HG03575 (cell line): Measurements from ENCODE around the gene SATB1.

Experiments
- ATAC-seq: cut with Tn5 transposase; IDR thresholded peaks from one replicate; pipeline ENCODE4 v1.9.1; 2021; ENCODE audit not compliant: unreplicated experiment, insufficient number of reproducible peaks, low FRiP score; ENCODE audit errors: extremely low read depth

Gene SATB1

DNA sequence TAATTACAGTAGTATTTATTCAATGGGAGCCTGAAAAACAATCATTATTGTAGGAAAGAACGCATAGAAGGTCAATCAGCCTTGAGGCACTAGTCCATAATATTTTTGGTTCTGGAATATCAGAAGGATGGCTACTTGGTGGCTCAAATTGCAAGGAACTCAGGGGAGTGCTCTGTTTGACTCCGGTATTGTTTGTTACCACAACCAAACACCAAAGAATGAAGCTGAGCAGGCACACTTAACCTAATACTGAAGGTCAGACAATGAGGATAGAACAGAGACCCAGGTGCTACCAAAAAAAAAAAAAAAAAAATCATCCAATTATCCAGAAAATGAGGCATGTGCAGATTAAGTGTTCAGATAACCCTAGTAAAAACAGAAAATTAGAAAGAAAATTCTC, 11.1 kb upstream of the SATB1 start:
- no peak for ATAC-seq

DNA sequence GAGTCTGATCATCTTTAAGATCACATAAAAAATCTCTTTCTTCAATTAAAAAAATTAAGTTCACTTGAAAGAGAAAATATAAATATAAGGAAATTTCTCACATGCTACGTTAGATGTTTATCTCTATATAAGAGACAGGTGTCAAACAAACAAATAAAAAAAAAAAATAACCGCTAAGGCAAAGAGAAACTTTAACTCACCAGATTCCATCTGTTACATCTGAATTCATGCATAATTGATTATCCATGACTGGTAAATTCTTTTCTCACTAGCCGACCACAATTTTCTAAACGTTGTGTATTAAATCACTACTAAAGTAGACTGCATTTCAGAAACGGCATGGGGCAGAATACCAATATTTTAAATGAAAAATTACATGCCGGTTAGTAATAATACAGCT, 9.6 kb upstream of the SATB1 start:
- no peak for ATAC-seq

DNA sequence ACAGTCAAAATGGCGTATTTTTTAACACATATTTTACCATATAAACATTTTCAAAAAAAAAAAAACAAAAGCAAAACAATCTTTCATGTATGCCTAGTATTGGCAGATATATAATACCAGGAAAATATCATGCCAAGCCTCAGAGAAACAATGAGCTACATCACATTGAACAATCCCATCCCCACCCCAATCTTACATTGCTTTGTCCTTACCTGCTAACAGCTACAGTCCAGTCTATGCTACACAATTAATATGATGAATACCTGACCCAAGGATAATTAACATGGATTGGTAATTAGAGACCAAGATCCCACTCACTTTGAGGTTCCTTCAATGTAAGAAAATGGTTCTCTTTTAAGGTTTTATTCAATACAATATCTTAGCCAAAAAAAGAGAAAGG, 7.6 kb upstream of the SATB1 start:
- no peak for ATAC-seq

DNA sequence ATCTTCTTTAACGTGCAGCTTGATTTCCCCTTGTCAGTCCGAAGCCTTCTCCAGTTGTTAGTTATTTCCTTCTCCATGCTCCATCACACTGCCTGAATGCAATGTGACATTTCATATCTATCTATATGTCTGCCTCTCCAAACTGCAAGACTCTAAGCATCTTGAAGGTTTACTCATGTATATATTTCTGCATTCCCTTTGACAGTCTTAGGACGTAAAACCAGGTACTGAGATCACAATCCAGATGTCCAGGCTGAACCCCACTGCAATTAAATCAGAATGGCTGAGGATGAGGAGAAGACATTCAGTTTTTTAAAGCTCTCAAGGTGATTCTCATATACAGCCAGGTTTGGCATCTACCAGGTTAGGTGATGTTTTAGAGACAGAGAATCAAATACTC, 6.1 kb upstream of the SATB1 start:
- ATAC-seq: no peak

DNA sequence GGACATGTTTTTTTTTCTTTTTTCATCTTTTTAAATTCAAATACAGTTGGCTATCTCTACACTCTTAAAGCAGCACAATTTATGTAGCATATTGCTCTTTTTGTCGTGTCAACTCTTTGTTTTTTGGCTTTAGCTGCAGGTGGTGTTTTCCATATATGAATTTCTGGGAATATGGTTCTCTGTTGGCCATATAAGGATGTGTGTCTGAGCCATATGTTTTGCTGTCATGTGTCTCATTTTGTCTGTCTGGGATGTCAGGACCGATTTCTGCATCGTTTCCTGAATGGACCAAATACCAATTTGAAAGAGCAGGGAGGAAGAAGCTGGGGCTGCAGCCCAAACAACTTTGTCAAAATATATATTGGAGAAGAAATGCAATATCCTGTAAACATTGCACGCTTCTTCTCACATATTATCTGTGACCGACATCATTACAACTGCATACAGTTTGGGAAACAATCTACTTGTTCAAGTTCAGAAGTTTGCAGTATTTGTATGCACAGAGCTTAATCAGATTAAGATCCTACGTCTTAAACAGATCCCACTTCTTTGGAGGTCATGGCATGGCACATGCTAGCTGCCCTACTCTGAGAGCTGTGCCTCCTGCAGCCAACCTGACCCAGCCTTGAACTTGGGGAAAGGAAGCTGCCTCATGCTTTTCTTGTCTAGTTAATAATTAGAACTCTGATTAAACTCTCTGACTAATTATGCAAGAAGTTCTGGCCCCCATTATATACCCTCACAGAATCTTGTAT, 4.0 kb upstream of the SATB1 start:
- no peak for ATAC-seq

DNA sequence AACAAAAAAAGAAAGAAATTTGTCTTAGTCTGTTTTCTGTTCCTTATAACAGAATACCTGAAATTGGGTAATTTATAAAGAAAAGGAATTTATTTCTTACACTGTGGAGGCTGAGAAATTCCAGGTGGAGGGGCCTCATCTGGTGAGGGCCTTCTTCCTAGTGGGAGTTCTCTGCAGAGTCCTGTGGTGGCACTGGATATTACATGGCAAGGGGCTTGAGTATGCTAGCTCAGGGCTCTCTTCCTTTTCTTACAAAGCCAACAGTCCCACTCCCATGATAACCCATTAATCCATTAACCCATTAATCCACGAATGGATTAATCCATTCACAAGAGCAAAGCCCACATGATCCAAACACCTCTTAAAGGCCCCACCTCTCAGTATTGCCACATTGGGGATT, 2.9 kb upstream of the SATB1 start:
- no peak for ATAC-seq

DNA sequence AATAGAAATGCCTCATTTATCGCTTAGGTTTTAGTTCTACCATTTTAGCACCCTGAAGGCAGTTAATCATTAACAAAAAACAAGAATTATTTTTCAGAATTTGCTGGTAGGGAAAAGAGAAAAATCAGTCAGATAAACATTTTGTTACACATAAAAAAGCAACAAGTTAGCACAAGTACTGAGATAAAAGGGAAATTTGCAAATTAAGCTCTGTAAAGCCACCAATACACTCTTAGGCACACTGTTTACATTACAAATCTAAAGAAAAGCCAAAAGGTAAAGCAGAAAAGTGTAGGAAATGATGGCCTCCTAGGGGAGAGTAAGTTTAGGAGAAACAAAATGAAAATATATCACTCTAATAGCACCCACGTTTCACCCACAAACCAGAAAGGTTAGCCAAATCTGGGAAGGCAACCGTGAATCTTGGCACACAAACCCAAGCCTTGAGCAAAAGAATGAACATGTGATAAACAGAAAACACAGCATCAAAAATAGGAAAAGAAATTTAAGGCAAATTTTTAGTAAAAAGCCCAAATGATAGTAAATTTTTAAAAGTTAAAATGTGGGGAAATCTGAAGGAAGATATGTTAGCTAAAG, 1.6 kb upstream of the SATB1 start:
- no peak for ATAC-seq

DNA sequence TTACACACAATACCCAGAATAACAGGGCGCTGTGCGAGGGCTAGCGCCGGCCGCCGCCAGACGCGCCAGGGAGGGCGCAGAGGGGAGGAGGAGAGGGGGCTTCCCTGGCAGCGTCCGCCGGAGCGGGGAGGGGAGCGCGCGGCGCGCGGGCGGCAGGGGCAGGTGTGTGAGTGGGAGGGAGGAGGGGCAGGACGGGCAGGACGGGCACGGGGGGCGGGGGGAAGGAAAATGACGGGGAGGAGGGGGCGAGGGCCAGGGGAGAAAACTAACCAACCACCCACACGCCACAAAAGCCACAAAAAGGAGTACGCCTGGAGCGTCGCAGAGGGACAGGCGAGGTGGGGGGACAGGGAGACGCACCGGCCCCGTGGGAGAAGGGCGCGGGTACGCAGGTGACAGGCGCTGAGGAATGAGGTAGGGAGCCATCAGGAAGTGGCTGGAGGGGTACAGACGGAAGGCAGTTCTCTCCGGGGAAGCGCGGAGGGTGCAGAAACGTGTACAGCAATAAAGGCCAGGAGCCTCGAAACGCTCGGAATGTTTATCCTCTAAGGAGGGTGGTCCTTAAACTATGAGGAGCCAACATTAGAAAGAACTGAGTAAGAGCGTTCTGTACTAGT, 610 bp upstream of the SATB1 start:
- ATAC-seq: no peak

DNA sequence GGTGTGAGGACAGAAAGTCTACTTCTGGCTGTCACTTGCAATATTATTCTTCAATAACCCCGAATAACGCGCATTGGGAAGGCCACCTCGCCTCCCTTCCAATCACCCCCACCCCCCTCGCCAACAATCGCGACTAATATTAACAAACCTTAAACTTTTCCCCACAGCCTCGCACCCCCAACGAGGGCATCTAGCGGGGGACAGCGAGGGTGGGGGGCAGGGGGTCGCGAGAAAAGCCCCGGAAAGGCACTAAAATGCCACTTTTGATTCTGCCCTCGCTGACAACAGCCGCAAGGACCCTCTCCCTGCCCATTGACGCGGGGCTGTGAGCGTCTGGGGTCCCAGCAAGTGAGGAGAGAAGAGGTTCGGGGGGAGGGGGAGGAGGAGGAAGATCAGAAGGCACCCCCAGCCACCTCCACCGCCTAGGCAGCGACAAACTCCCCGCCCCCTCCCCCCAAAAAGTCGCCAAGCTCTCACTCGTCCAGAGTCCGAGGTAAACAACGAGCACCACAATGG, 868 bp downstream of the SATB1 start:
- ATAC-seq: no peak

DNA sequence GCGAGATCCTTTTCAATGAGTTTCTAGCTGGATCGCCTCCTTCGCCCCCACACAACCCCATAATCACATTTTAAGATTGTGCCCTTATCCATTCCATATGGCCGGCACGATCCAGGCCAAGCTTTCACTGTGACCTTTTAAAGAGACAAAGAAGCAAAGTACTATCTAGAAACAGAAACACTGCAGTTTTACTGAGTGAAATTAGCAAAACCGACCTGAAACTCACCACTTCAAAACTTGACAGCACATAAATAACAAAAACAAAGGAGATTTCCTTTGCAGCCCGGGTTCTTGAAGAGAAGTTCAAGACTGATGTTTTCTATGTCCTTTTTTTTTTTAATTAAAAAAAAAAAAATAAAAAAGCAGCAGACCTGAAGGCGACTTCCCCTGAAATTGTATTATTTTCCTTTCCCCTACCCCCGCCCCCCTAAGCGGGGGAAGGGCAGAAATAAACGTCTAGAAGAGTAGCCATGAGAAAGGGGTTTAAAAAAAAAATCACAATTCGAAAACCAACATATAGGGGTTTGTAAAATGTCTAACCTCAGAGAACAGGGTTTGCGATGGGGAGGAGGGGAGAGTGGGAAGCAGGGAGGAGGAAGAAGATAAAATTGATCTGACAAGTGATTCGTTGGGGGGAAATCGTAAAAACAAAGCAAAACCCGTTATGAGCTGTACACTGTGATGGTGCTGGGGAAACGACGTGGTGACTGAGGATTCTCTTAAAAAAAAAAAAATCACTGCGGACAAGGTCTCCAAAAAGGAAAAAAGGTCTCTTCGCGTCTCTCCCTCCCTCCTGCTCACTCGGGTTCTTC, 1.5 kb downstream of the SATB1 start:
- peak; percentile 91 for ATAC-seq

DNA sequence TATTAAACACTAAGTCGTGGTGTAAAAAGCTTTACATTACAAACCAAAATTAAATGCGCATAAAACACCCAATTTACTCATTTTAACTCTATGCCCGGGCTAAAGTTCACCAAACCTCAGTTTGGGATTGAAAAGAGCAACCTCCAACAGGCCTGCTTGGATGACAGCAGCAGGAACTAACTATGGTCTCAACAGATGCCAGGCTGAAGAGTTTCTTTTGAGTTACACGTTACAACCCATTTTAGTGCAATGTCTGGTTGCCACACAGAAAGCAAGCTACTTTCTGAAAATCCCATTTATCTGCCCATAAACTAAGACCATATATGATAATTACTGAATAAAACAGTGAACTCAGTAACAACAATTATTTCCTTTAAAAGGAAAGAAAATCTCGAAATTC, 2.2 kb downstream of the SATB1 start:
- ATAC-seq: no peak

DNA sequence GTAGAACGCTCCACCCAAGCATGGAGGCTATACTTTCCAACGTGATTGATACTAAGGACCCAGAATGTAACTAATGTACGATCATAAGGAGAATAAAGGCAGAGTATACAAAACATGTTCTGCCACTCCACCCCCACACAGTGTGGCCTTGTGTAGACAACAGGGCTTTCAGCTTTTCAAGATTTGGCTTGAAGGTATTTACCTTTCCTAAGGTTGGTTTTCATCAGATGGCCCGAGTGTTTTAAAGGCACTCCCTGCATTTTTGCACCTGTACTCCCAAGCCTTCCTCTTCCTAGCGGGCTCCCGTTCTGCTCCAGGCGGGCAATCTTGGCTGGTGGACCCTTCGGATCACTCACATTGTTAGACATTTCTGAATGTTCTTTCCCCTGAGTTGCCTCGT, 4.6 kb downstream of the SATB1 start:
- ATAC-seq: no peak

DNA sequence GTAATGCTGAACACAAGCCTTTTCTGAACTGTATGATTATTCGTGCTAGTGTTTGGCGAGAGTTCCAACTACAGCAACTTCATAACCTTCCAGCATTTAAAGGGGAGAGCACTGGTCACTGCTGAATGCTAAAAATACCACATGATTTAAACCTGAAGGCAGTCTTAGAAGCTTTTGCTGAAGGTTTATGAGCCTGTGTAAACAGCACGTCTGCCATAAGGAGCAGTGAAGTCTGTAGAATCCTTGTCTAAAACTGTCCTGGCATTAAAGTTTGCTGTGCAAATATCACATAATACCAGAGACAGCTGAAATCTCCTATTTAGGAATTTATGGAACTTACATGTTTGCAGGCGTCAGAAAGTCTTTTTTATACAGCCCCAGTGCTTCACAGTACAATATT, 5.9 kb downstream of the SATB1 start:
- ATAC-seq: no peak

DNA sequence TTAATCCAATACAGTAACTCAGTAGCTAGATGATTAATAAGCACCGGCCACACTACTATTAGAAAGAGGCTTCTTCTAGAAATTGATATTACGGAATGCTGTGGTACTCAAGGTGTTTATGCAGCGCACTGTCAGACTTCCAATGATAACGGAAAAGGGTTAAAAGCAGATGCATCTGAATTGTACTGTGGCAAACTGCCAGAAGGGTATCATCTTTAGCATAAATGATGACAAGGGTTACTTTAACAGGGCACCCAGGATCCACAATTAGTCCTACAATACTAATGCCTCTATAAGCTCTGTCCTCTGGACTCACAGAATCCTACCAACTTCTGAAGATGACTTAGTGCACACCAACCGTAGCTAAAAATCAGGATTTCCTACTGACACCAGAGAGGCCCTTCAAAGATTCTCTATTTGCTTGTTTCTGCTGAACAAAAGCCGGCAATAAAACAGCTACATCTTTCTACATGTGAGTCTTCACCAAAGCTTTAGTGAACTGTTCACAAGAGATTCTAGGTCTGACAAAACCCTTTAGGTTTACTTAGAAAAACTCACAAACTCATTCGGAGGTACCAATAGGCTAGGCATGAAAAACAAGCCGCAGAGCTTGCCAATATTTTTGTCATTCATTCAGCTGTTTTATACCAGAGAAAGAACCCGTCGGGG, 7.1 kb downstream of the SATB1 start:
- no peak for ATAC-seq

DNA sequence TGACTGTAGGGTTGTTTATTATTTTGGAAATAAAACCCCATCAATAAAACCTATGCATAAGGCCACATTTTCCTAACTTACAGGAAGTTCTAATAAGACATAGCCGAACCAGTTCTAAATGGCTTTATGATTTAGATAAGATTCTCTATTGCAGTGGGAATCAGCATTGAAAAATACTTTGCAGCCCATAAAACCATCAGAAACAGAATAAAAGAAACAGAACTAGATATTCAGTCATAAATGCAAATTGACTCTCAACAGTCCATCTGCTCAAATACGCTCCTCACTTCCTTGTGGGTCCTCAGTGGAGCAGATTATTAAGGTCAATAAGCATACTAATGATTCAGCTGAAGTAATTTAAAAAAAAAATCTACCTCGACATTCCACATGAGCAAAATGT, 8.8 kb downstream of the SATB1 start:
- ATAC-seq: no peak

DNA sequence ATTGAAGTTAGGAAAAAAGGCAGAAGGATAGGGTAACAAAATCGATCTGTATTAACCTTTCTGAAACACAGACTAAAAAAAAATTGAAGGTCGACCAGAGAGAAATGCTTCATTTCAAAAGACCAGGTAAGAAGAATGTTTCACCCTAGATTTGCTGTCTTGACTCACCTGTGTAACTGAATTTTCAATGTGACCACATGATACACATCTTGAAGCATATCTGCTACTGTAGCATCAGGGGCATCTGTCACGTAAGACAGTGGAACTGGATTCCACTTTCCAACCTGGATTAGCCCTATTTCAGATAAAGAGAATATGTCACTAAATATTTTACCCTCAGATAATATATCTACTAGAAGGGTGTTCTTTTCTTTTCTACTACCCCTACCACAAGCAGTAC, 9.3 kb downstream of the SATB1 start:
- no peak for ATAC-seq

DNA sequence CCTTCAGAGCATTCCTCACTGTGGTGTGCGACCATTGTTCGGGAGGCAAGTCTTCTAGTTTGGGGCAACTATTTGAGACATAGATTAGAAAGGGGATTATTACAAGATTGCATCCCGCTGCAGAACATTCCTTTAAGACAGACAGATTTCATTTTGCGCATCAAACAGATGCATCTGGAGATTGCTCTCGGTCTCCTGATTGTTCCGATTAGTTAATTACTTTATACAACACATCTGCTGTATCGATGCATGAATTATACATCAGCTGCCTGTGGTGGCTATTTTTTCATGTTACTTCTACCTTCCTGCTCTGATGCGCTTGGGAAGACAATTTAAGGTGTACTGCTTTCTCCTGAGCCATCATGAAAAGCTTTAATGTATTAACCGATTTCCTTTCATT, 10.0 kb downstream of the SATB1 start:
- ATAC-seq: no peak

DNA sequence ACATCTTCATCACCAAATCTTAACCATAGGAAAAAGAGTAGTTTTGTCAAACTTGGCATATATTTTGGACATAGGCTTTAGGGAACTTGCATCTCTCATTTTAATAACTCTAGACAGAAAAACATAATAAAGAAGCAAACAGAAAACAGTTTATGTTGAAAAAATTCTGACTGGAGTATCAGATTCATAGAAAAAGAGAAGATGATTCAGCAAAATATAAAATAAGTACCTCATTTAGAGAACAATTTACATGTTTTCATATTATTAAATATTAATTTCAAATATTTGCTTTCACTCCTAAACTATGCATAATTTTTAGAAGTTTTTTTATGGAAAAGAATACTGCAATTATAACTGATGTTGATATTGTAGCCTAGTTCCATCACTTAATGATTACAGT, 12.5 kb downstream of the SATB1 start:
- no peak for ATAC-seq

DNA sequence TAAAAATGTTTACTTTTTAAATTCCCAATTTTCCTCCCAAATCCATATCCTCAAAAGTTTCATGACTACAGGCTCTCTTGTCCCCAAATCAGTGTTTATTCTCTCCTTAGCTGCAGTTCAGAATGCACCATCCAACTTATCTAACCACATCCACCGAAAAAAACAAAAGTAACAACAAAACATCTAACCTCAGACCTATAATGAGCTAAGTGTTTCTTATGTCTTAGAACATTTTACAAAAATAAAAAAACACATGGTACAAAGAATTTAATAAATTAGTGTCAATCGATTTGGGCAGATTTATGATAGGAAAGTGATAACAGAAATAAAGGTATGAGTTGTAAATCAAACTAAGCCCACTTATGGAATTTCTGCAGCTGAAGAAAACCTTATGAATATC, 13.6 kb downstream of the SATB1 start:
- no peak for ATAC-seq
